Testis (tissue), 3 donors: ENCODE results near the gene DOCK9. TPM values are rescaled to one million over a fixed set of nuclear protein-coding genes. Genes with fewer than 3 reads are reported as not detected.

ENCODE experiments used
- DNase-seq: peaks from one replicate; pipeline ENCODE4 v3.0.0-alpha.2; 2019
- H3K27ac ChIP-seq, 2 donors: fragments of 200-600 bp; sonication (generic); one replicate each; pipeline ENCODE4 v1.5.1; 2019
- H3K27me3 ChIP-seq: fragments of 200-600 bp; sonication (generic); one replicate; pipeline ENCODE4 v1.5.1; 2019
- H3K36me3 ChIP-seq: fragments of 200-600 bp; sonication (generic); one replicate; pipeline ENCODE4 v1.5.1; 2017; ENCODE audit warnings: low read depth; ENCODE audit errors: missing control alignments
- H3K4me1 ChIP-seq: fragments of 200-600 bp; sonication (generic); one replicate; pipeline ENCODE4 v1.5.1; 2019
- H3K4me3 ChIP-seq, 2 donors: fragments of 200-600 bp; sonication (generic); one replicate each; pipeline ENCODE4 v1.5.1; 2017 to 2019
- H3K9me3 ChIP-seq: fragments of 200-600 bp; sonication (generic); one replicate; pipeline ENCODE4 v1.5.1; 2017
- POLR2A ChIP-seq: fragments of 450-650 bp; IDR thresholded peaks from one replicate; pipeline ENCODE4 v1.6.1; 2017; ENCODE audit warnings: antibody characterized with exemption, mild to moderate bottlenecking, moderate library complexity
- WGBS, 2 donors: methylation state at CpG; one replicate each; pipeline ENCODE4 v1.1.5; 2018; 5-methylcytosine and 5-hydroxymethylcytosine counted together
- intact Hi-C: fragments of 100-400 bp; cut with DNase I; formaldehyde crosslinking; loops from one replicate; pipeline ENCODE4 v1.15.1; 2023; ENCODE audit warnings: low total_unique reads
- polyA plus RNA-seq: library from polyadenylated mRNA; stranded (reverse); fragments of 350-450 nt; fragmentation: Illumina TruSeq; extraction: RNeasy Lipid Tissue Mini Kit (QIAGEN cat#74804); gene quantifications from one replicate; pipeline ENCODE4 v1.2.3, GENCODE V29; 2014; ENCODE audit warnings: low read depth, low replicate concordance; ENCODE audit not compliant: insufficient read depth
- total RNA-seq, 2 donors: library from RNA; depleted of rRNA; stranded (reverse); fragments of >200 nt; gene quantifications; one replicate each; pipeline ENCODE4 v1.2.3, GENCODE V29; 2016
- TF ChIP-seq, protein P1 (sequence below), 3 experiments: fragments of 450-650 bp in 2 of 3; fragments of 200-600 bp in 1 of 3; sonication (generic) in 1 of 3; IDR thresholded peaks; one replicate each; pipeline ENCODE4 v1.5.1; 2016 to 2019; ENCODE audit warnings: antibody characterized with exemption in 3 of 3, mild to moderate bottlenecking in 2 of 3, moderate library complexity in 1 of 3

Gene DOCK9
- total and polyA plus RNA-seq, 3 donors from 2014 or later = 48.0 to 74.9 (median 63.4) TPM

DNA sequence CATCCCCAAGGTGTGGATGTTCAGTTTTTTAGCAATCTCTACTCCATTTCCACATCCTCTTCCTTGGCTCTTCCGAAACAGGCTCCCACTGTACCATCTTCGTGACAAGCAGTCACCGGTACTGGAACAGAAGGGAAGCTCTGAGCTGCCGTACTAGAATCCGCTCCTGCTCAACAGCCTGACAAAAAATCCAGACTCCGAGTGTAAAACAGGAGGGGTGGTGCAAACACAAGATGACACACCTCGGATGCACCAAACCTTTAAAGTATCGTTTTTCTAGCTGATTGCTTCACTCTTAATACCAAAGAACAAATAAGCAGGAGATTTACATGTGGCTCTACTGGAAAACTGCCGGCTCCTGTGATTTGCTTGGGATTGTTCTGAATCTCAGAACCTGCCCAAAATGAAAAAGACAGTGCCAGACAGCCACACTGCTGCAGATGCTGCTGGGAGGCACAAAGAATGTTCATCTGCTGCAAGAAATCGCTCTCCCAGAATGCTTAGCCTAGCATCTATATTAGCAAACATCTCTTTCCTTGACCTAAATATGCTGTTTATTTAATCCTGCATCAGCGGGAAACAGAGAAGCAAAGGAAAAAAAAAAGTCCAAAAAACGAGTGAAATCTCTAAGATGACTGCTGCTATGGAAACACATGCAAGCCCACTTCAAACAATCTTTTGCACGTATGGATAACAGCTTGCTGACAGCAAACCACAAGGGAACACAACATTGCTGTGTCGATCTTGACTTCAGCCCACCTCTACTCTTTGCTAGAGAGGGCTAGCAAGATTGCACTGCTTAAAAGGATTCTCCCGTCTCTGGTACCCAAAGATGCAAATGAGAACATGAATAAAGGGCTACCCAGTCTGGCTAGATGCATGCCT lies 38.0 kb upstream of the DOCK9 start:
- TF ChIP-seq, protein P1, sequence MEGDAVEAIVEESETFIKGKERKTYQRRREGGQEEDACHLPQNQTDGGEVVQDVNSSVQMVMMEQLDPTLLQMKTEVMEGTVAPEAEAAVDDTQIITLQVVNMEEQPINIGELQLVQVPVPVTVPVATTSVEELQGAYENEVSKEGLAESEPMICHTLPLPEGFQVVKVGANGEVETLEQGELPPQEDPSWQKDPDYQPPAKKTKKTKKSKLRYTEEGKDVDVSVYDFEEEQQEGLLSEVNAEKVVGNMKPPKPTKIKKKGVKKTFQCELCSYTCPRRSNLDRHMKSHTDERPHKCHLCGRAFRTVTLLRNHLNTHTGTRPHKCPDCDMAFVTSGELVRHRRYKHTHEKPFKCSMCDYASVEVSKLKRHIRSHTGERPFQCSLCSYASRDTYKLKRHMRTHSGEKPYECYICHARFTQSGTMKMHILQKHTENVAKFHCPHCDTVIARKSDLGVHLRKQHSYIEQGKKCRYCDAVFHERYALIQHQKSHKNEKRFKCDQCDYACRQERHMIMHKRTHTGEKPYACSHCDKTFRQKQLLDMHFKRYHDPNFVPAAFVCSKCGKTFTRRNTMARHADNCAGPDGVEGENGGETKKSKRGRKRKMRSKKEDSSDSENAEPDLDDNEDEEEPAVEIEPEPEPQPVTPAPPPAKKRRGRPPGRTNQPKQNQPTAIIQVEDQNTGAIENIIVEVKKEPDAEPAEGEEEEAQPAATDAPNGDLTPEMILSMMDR (IDR thresholded peaks at IDR 0.05) = no peak
- TF ChIP-seq POLR2A = no peak
- no peak for DNase-seq
- H3K4me3 ChIP-seq = no peak overlapping the region
- no peaks in the 10 kb centered on the region for H3K9me3 ChIP-seq
- no peaks in the 10 kb centered on the region for H3K36me3 ChIP-seq
- H3K4me1 ChIP-seq = no peaks in the 10 kb centered on the region
- WGBS, 2 donors = 67 to 71% methylated on average over 15 of the region's 15 CpGs
- no peaks in the 10 kb centered on the region for H3K27me3 ChIP-seq
- H3K27ac ChIP-seq = no peak overlapping the region
- intact Hi-C loops = no loop called here

DNA sequence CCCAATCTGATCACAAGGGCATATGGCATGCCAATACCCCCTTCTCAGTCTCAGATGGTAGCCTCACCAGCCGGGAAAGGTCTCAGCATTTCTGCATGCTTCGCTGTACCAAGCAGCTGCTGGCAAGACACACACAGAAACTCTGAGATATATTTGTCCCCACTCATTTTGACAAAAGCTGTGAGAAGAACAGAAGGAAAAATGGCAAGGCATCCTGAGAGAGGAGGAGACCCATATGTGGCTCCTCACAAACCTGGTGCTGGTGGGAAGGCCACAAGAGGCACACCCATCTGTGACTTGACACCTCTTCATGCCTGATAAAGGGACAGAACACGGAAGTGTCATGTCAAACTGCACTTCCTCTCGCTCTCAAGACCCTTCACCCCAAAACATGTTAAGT lies 36.7 kb upstream of the DOCK9 start:
- H3K27me3 ChIP-seq = no peaks in the 10 kb centered on the region
- H3K9me3 ChIP-seq = no peaks in the 10 kb centered on the region
- no peak for DNase-seq
- 84 to 90% methylated on average over 4 of the region's 4 CpGs for WGBS, 2 donors
- H3K27ac ChIP-seq = no peak overlapping the region
- no peaks in the 10 kb centered on the region for H3K4me1 ChIP-seq
- no peaks in the 10 kb centered on the region for H3K36me3 ChIP-seq
- TF ChIP-seq, protein P1 (IDR thresholded peaks at IDR 0.05) = no peak
- intact Hi-C loops = no loop called here
- H3K4me3 ChIP-seq = no peak overlapping the region

DNA sequence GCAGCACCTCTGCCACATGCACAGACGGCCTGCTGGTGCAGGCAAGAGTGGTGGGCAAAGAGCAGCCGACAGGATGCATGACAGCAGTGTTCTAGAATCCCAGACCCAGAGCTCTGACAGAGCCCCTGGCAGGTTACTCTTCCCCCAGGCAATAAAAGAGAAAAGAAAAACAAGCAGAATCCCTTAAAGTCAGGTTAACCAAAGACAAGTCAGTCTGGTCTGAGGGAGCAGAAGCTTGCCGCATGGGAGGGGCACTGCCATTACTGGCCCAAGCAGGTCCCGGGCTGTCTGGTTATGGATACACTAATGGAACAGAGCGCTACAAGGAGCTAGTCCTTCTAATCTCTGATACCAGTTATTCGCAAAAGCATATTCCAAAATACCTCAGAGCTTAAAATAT lies 36.1 kb upstream of the DOCK9 start:
- Histone ChIP-seq H3K4me1 (no peaks in the 10 kb centered on the region), H3K27me3 (no peaks in the 10 kb centered on the region), H3K9me3 (no peaks in the 10 kb centered on the region), H3K36me3 (no peaks in the 10 kb centered on the region), H3K27ac (no peak overlapping the region), H3K4me3 (no peak overlapping the region)
- DNase-seq = no peak
- 85 to 91% methylated on average over 6 of the region's 6 CpGs for WGBS, 2 donors
- intact Hi-C loops = no loop called here
- TF ChIP-seq, protein P1 (IDR thresholded peaks at IDR 0.05) = no peak
- TF ChIP-seq POLR2A = no peak

DNA sequence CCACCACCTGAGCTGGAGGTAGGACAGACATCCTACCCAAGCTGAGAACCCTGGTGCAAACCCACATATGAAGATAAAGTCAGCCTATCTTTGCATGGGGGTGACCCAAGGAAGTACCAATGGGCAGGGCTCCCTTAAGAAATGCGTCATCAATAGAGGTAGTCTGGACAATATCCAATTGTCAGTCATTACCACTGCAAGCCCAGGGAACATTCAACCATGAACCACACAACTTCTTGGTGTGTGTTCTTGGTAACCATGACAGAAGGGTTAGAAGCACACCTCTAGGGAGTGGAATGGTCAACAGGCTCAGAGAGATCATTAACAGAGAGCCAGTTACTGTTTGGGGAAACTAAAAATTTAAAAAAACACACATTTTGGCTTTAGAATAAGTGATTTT lies 34.7 kb upstream of the DOCK9 start:
- intact Hi-C loops = no loop called here
- H3K36me3 ChIP-seq = no peaks in the 10 kb centered on the region
- no peaks in the 10 kb centered on the region for H3K4me1 ChIP-seq
- H3K27me3 ChIP-seq = no peaks in the 10 kb centered on the region
- H3K9me3 ChIP-seq = no peaks in the 10 kb centered on the region
- 93 to 100% methylated on average over 1 of the region's 1 CpG for WGBS, 2 donors
- TF ChIP-seq, protein P1 (IDR thresholded peaks at IDR 0.05) = no peak
- no peak for TF ChIP-seq POLR2A
- no peak for DNase-seq
- no peak overlapping the region for H3K4me3 ChIP-seq
- no peak overlapping the region for H3K27ac ChIP-seq
